MM.1S (cell line): ENCODE results near the gene KCTD7.

ENCODE experiments used
- EZH2 ChIP-seq: fragments of 300-600 bp; sonication (generic); optimal IDR thresholded peaks from 2 replicates; pipeline ENCODE3; 2017; ENCODE audit warnings: low read depth, mild to moderate bottlenecking, antibody characterized with exemption, low read length, mixed read lengths
- TF ChIP-seq, protein P1 (sequence below): fragments of 300-600 bp; sonication (generic); IDR thresholded peaks from 2 replicates; pipeline ENCODE4 v1.5.1; 2016; ENCODE audit warnings: antibody characterized with exemption, low read length, mixed read lengths

DNA sequence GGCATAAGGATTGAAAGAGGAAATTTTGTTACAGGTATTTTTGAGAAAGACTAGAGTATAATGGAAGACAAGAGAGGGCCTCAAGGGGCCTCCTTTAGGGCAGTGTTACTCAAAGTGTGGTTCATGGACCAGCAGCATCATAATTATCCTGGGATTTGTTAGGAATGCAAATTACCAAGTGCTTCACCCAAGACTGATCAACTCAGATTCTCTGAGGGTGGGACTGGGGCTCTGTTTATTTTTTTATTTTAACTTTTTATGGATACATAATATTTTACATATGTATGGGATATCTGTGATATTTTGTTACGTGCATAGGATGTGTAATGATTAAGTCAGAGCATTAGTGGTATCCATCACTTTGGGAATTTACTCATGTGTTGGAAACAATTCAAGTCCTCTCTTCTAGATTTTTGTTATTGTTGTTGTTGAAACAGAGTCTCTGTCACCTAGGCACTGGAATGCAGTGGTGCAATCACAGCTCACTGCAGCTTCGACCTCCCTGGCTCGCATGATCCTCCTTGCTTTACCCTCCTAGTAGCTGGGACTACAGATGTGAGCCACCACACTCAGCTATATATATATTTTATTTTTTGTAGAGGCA, 2.2 kb upstream of the KCTD7 start:
- TF ChIP-seq, protein P1, sequence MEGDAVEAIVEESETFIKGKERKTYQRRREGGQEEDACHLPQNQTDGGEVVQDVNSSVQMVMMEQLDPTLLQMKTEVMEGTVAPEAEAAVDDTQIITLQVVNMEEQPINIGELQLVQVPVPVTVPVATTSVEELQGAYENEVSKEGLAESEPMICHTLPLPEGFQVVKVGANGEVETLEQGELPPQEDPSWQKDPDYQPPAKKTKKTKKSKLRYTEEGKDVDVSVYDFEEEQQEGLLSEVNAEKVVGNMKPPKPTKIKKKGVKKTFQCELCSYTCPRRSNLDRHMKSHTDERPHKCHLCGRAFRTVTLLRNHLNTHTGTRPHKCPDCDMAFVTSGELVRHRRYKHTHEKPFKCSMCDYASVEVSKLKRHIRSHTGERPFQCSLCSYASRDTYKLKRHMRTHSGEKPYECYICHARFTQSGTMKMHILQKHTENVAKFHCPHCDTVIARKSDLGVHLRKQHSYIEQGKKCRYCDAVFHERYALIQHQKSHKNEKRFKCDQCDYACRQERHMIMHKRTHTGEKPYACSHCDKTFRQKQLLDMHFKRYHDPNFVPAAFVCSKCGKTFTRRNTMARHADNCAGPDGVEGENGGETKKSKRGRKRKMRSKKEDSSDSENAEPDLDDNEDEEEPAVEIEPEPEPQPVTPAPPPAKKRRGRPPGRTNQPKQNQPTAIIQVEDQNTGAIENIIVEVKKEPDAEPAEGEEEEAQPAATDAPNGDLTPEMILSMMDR, result no peak
- no peak for TF ChIP-seq EZH2
